K562 (cell line): ENCODE results near the gene ABHD1. TPM values are rescaled to one million over a fixed set of nuclear protein-coding genes. Genes with fewer than 3 reads are reported as not detected.

Source experiments
- CBX8 ChIP-seq: fragments of 200-600 bp; sonication (generic); IDR thresholded peaks from 2 replicates; pipeline ENCODE4 v1.6.1; 2012; ENCODE audit warnings: borderline replicate concordance, mixed run types, low read depth, mild to moderate bottlenecking, moderate library complexity, mixed read lengths, low read length, control low read depth, inconsistent platforms; ENCODE audit not compliant: poor library complexity, severe bottlenecking; ENCODE audit errors: extremely low read depth
- EZH2 ChIP-seq: IDR thresholded peaks from 2 replicates; pipeline ENCODE4 v1.6.1; 2012; ENCODE audit warnings: low read depth, mild to moderate bottlenecking, inconsistent platforms, low read length, borderline replicate concordance
- NRF1 ChIP-seq, 2 experiments: fragments of 450-650 bp; IDR thresholded peaks in 1 of 2; conservative IDR thresholded peaks in 1 of 2; 2 replicates each; pipeline ENCODE4 v1.6.1; 2014; ENCODE audit warnings: mild to moderate bottlenecking in 2 of 2
- RFX7 ChIP-seq: fragments of 250-450 bp; sonication (Bioruptor Pico); IDR thresholded peaks from 2 replicates; pipeline ENCODE4 v1.5.1; 2021; ENCODE audit warnings: mild to moderate bottlenecking
- SNIP1 ChIP-seq: fragments of 450-650 bp; IDR thresholded peaks from 2 replicates; pipeline ENCODE4 v1.7.1; 2017; ENCODE audit warnings: low read depth, mild to moderate bottlenecking
- ZFPM2 ChIP-seq: fragments of 250-450 bp; sonication (Bioruptor Pico); IDR thresholded peaks from 2 replicates; pipeline ENCODE4 v1.5.1; 2022; ENCODE audit warnings: mild to moderate bottlenecking
- polyA plus RNA-seq, 8 experiments: library from polyadenylated mRNA; depleted of rRNA in 4 of 8; stranded (reverse) in 5 of 8; unstranded in 3 of 8; fragments of >200 nt; fragmentation: Nextera tagmentation in 2 of 8; fragmentation: Illumina TruSeq in 1 of 8; extraction: Ambion mirVana in 2 of 8; extraction: Trizol in 1 of 8; gene quantifications; 2 replicates each; pipeline versions ENCODE4 v1.2.1 to v1.2.3, GENCODE V29; 2011 to 2014; ENCODE audit warnings: inconsistent platforms in 1 of 8, missing spikeins in 1 of 8
- total RNA-seq, 7 experiments: library from RNA; depleted of rRNA in 6 of 7; stranded (reverse); fragments of >200 nt in 6 of 7; fragmentation: Illumina TruSeq in 2 of 7; extraction: Trizol in 2 of 7; gene quantifications; 2 replicates each; pipeline versions ENCODE4 v1.2.1 to v1.2.3, GENCODE V29; 2011 to 2021; ENCODE audit warnings: low replicate concordance in 1 of 7
- TF ChIP-seq, protein P1 (sequence below): sonication (generic); formaldehyde crosslinking; IDR thresholded peaks from 2 replicates; pipeline ENCODE4 v1.8.0; 2022; ENCODE audit warnings: missing genetic modification reagents, mild to moderate bottlenecking, borderline replicate concordance
- TF ChIP-seq, protein P2 (sequence below): fragments of 250-450 bp; sonication (Bioruptor Pico); IDR thresholded peaks from 2 replicates; pipeline ENCODE4 v1.4.0; 2020; ENCODE audit warnings: mild to moderate bottlenecking, moderate library complexity, borderline replicate concordance
- TF ChIP-seq, protein P3 (sequence below): sonication (generic); formaldehyde crosslinking; IDR thresholded peaks from 2 replicates; pipeline ENCODE4 v1.8.0; 2022; ENCODE audit warnings: mild to moderate bottlenecking, low read depth, missing genetic modification reagents
- TF ChIP-seq, protein P4 (sequence below): fragments of 200-400 bp; formaldehyde crosslinking; IDR thresholded peaks from 2 replicates; pipeline ENCODE4 v1.6.1; 2017; ENCODE audit warnings: mild to moderate bottlenecking, low read depth, low read length, moderate library complexity
- TF ChIP-seq, protein P5 (sequence below): fragments of 250-450 bp; sonication (Bioruptor Pico); IDR thresholded peaks from 2 replicates; pipeline ENCODE4 v1.5.0; 2021

ABHD1 gene
- total and polyA plus RNA-seq, 9 of the 15 experiments (the other 6 are each of a cell fraction or from before 2014, with no cell fraction given): 0.10 to 0.16 (median 0.11) TPM; not detected in 5

DNA sequence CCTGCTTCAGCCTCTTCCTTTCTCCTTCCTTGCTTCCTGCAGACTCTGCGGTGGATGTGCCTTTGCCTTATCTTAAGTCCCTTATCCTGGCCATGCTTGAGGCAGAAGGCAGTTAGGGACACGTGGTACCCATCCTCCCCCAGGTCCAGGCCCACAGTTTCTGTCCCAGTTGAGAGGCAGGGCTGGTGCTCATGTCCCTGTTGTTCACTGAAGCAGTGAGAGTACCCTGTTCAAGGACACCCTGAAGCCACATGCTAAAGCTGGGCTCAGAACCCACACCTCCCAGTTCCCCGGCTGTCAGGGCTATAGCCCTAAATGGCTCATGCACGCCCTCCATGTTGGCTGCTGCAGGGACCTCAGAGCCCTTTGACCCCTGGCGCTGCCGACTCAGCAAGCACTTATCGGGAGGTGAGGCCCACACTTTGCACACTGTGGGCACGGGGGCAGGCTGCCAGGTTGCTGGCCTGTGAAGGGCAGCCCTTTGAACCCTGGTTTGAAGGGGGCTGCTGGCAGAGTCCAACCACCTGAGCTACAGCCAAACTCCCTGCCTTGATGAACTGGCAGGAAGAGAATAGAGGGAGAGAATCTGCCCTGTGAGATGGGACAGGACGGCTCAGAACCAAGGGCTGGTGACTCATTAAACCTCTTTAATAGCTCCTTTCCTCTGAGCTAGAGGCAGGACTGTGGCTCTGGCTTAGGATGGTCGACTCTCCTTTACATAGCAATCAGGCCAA is 30.8 kb upstream of the ABHD1 start (continued):
- TF ChIP-seq, protein P1, sequence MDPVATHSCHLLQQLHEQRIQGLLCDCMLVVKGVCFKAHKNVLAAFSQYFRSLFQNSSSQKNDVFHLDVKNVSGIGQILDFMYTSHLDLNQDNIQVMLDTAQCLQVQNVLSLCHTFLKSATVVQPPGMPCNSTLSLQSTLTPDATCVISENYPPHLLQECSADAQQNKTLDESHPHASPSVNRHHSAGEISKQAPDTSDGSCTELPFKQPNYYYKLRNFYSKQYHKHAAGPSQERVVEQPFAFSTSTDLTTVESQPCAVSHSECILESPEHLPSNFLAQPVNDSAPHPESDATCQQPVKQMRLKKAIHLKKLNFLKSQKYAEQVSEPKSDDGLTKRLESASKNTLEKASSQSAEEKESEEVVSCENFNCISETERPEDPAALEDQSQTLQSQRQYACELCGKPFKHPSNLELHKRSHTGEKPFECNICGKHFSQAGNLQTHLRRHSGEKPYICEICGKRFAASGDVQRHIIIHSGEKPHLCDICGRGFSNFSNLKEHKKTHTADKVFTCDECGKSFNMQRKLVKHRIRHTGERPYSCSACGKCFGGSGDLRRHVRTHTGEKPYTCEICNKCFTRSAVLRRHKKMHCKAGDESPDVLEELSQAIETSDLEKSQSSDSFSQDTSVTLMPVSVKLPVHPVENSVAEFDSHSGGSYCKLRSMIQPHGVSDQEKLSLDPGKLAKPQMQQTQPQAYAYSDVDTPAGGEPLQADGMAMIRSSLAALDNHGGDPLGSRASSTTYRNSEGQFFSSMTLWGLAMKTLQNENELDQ (CRISPR knock-in tag): no peak
- TF ChIP-seq, protein P2, sequence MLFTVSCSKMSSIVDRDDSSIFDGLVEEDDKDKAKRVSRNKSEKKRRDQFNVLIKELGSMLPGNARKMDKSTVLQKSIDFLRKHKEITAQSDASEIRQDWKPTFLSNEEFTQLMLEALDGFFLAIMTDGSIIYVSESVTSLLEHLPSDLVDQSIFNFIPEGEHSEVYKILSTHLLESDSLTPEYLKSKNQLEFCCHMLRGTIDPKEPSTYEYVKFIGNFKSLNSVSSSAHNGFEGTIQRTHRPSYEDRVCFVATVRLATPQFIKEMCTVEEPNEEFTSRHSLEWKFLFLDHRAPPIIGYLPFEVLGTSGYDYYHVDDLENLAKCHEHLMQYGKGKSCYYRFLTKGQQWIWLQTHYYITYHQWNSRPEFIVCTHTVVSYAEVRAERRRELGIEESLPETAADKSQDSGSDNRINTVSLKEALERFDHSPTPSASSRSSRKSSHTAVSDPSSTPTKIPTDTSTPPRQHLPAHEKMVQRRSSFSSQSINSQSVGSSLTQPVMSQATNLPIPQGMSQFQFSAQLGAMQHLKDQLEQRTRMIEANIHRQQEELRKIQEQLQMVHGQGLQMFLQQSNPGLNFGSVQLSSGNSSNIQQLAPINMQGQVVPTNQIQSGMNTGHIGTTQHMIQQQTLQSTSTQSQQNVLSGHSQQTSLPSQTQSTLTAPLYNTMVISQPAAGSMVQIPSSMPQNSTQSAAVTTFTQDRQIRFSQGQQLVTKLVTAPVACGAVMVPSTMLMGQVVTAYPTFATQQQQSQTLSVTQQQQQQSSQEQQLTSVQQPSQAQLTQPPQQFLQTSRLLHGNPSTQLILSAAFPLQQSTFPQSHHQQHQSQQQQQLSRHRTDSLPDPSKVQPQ (CRISPR knock-in tag): no peak
- TF ChIP-seq ZFPM2 (no peak), EZH2 (no peak), RFX7 (CRISPR knock-in tag) (no peak), CBX8 (no peak), NRF1 (conservative IDR thresholded peaks at IDR 0.05 in 1 of 2, IDR thresholded peaks at IDR 0.05 in 1 of 2) (peak; percentile 11 to 26; a peak in 1 of 4 replicates), SNIP1 (no peak)
- TF ChIP-seq, protein P3, sequence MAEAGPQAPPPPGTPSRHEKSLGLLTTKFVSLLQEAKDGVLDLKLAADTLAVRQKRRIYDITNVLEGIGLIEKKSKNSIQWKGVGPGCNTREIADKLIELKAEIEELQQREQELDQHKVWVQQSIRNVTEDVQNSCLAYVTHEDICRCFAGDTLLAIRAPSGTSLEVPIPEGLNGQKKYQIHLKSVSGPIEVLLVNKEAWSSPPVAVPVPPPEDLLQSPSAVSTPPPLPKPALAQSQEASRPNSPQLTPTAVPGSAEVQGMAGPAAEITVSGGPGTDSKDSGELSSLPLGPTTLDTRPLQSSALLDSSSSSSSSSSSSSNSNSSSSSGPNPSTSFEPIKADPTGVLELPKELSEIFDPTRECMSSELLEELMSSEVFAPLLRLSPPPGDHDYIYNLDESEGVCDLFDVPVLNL (CRISPR knock-in tag): no peak
- TF ChIP-seq, protein P4, sequence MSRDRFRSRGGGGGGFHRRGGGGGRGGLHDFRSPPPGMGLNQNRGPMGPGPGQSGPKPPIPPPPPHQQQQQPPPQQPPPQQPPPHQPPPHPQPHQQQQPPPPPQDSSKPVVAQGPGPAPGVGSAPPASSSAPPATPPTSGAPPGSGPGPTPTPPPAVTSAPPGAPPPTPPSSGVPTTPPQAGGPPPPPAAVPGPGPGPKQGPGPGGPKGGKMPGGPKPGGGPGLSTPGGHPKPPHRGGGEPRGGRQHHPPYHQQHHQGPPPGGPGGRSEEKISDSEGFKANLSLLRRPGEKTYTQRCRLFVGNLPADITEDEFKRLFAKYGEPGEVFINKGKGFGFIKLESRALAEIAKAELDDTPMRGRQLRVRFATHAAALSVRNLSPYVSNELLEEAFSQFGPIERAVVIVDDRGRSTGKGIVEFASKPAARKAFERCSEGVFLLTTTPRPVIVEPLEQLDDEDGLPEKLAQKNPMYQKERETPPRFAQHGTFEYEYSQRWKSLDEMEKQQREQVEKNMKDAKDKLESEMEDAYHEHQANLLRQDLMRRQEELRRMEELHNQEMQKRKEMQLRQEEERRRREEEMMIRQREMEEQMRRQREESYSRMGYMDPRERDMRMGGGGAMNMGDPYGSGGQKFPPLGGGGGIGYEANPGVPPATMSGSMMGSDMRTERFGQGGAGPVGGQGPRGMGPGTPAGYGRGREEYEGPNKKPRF: no peak
- TF ChIP-seq, protein P5, sequence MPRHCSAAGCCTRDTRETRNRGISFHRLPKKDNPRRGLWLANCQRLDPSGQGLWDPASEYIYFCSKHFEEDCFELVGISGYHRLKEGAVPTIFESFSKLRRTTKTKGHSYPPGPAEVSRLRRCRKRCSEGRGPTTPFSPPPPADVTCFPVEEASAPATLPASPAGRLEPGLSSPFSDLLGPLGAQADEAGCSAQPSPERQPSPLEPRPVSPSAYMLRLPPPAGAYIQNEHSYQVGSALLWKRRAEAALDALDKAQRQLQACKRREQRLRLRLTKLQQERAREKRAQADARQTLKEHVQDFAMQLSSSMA (CRISPR knock-in tag): no peak
